Urinary bladder (tissue), 4 donors: ENCODE data around the gene CCDC141. TPM values are rescaled to one million over a fixed set of nuclear protein-coding genes. Genes with fewer than 3 reads are reported as not detected.
"Not testable (repeated sequence)": the region's sequence is repeated elsewhere in the genome, so short reads cannot be mapped to it uniquely, and the experiment has no call there.

ENCODE experiments used
- DNase-seq: peaks from one replicate; pipeline ENCODE4 v3.0.0-alpha.2; 2015; ENCODE audit errors: extremely low spot score
- H3K27ac ChIP-seq: one replicate; pipeline ENCODE4 v1.5.1; 2013; ENCODE audit warnings: low read depth, mild to moderate bottlenecking, moderate library complexity
- H3K36me3 ChIP-seq: one replicate; pipeline ENCODE4 v1.6.1; 2013; ENCODE audit warnings: mild to moderate bottlenecking, moderate library complexity; ENCODE audit not compliant: insufficient read depth
- H3K4me1 ChIP-seq: one replicate; pipeline ENCODE4 v1.6.1; 2013; ENCODE audit warnings: mild to moderate bottlenecking, moderate library complexity; ENCODE audit not compliant: insufficient read depth
- H3K4me3 ChIP-seq: one replicate; pipeline ENCODE4 v1.5.1; 2013; ENCODE audit warnings: low read depth, low read length
- WGBS: extraction: QIAGEN DNeasy Blood & Tissue Kit; methylation state at CpG from one replicate; pipeline ENCODE4 v1.1.7; 2013; 5-methylcytosine and 5-hydroxymethylcytosine counted together
- polyA plus RNA-seq: library from polyadenylated mRNA; stranded (reverse); fragments of 200-250 nt; gene quantifications from one replicate; pipeline ENCODE4 v1.2.3, GENCODE V29; 2013
- total RNA-seq: library from RNA; depleted of rRNA; stranded (reverse); fragments of >200 nt; gene quantifications from one replicate; pipeline ENCODE4 v1.2.3, GENCODE V29; 2014
- donor health status: healthy with polysubstance abuse.
- donor health status: healthy.

Gene CCDC141
- total and polyA plus RNA-seq, 2 donors: 0.20 to 18.0 TPM

GRCh38 chr2:179059026-179059700 lies 9.2 kb upstream of the CCDC141 start:
- H3K36me3 ChIP-seq: no peaks in the 10 kb centered on the region
- WGBS: 88% methylated on average over 2 of the region's 2 CpGs
- no peak overlapping the region for H3K27ac ChIP-seq
- H3K4me3 ChIP-seq: no peak overlapping the region
- no peak for DNase-seq
- H3K4me1 ChIP-seq: no peaks in the 10 kb centered on the region

- Histone ChIP-seq H3K36me3 (no peaks in the 10 kb centered on the region), H3K27ac (no peak overlapping the region), H3K4me3 (no peak overlapping the region), H3K4me1 (no peaks in the 10 kb centered on the region)
- DNase-seq: no peak
- WGBS: 78% methylated on average over 5 of the region's 5 CpGs
Measured at GRCh38 chr2:179057737-179058136, 7.8 kb upstream of the CCDC141 start.

- not testable (repeated sequence) for H3K4me1 ChIP-seq, H3K27ac ChIP-seq, H3K4me3 ChIP-seq, H3K36me3 ChIP-seq, DNase-seq
- WGBS: 84% methylated on average over 3 of the region's 3 CpGs
Measured at GRCh38 chr2:179053568-179053967, 3.6 kb upstream of the CCDC141 start.

GRCh38 chr2:179051250-179051649 lies 1.3 kb upstream of the CCDC141 start:
- no peak overlapping the region for H3K27ac ChIP-seq
- WGBS: 61% methylated on average over 4 of the region's 4 CpGs
- H3K36me3 ChIP-seq: no peaks in the 10 kb centered on the region
- H3K4me1 ChIP-seq: no peaks in the 10 kb centered on the region
- DNase-seq: no peak
- no peak overlapping the region for H3K4me3 ChIP-seq

- no peak overlapping the region for H3K4me3 ChIP-seq
- H3K36me3 ChIP-seq: no peaks in the 10 kb centered on the region
- no peaks in the 10 kb centered on the region for H3K4me1 ChIP-seq
- DNase-seq: no peak
- H3K27ac ChIP-seq: no peak overlapping the region
Measured at GRCh38 chr2:179050755-179051154, 818 bp upstream of the CCDC141 start.

GRCh38 chr2:179049203-179049545 lies 763 bp downstream of the CCDC141 start:
- Histone ChIP-seq H3K4me3 (no peak overlapping the region), H3K4me1 (no peaks in the 10 kb centered on the region), H3K27ac (no peak overlapping the region), H3K36me3 (no peaks in the 10 kb centered on the region)
- 48% methylated on average over 4 of the region's 4 CpGs for WGBS
- no peak for DNase-seq

GRCh38 chr2:179048099-179048498 lies 1.8 kb downstream of the CCDC141 start:
- no peaks in the 10 kb centered on the region for H3K36me3 ChIP-seq
- no peaks in the 10 kb centered on the region for H3K4me1 ChIP-seq
- no peak overlapping the region for H3K4me3 ChIP-seq
- 94% methylated on average over 2 of the region's 2 CpGs for WGBS
- no peak overlapping the region for H3K27ac ChIP-seq
- DNase-seq: no peak

- WGBS: 0% methylated on average over 1 of the region's 1 CpG
- H3K4me3 ChIP-seq, H3K27ac ChIP-seq, DNase-seq, H3K36me3 ChIP-seq, H3K4me1 ChIP-seq: not testable (repeated sequence)
Measured at GRCh38 chr2:179045602-179046001, 4.3 kb downstream of the CCDC141 start.

GRCh38 chr2:179044500-179044899 lies 5.4 kb downstream of the CCDC141 start:
- Histone ChIP-seq H3K4me3 (no peak overlapping the region), H3K4me1 (no peaks in the 10 kb centered on the region), H3K36me3 (no peaks in the 10 kb centered on the region), H3K27ac (no peak overlapping the region)
- DNase-seq: no peak
- 85% methylated on average over 3 of the region's 3 CpGs for WGBS

GRCh38 chr2:179037807-179038206 lies 12.1 kb downstream of the CCDC141 start:
- H3K4me3 ChIP-seq: no peak overlapping the region
- no peak overlapping the region for H3K27ac ChIP-seq
- DNase-seq: no peak
- WGBS: 96% methylated on average over 4 of the region's 4 CpGs
- no peaks in the 10 kb centered on the region for H3K4me1 ChIP-seq
- no peaks in the 10 kb centered on the region for H3K36me3 ChIP-seq

- no peaks in the 10 kb centered on the region for H3K4me1 ChIP-seq
- H3K27ac ChIP-seq: no peak overlapping the region
- WGBS: 77% methylated on average over 4 of the region's 4 CpGs
- no peaks in the 10 kb centered on the region for H3K36me3 ChIP-seq
- no peak for DNase-seq
- H3K4me3 ChIP-seq: no peak overlapping the region
Measured at GRCh38 chr2:179036353-179036905, 13.5 kb downstream of the CCDC141 start.

GRCh38 chr2:179031731-179032408 lies 18.1 kb downstream of the CCDC141 start:
- peak overlapping the region; percentile 15 for H3K4me3 ChIP-seq
- no peaks in the 10 kb centered on the region for H3K36me3 ChIP-seq
- no peak overlapping the region for H3K27ac ChIP-seq
- no peaks in the 10 kb centered on the region for H3K4me1 ChIP-seq
- 19% methylated on average over 2 of the region's 2 CpGs for WGBS
- DNase-seq: no peak

GRCh38 chr2:179024445-179024844 lies 25.5 kb downstream of the CCDC141 start:
- no peaks in the 10 kb centered on the region for H3K4me1 ChIP-seq
- WGBS: 80% methylated on average over 2 of the region's 2 CpGs
- no peaks in the 10 kb centered on the region for H3K36me3 ChIP-seq
- no peak overlapping the region for H3K4me3 ChIP-seq
- no peak for DNase-seq
- H3K27ac ChIP-seq: peak overlapping the region; percentile 23

GRCh38 chr2:179022685-179023084 lies 27.3 kb downstream of the CCDC141 start:
- H3K27ac ChIP-seq: no peak overlapping the region

More at GRCh38 chr2:179022685-179023084, 27.3 kb downstream of the CCDC141 start:
- DNase-seq: no peak
- no peak overlapping the region for H3K4me3 ChIP-seq
- no peaks in the 10 kb centered on the region for H3K36me3 ChIP-seq
- WGBS: 83% methylated on average over 5 of the region's 5 CpGs
- H3K4me1 ChIP-seq: no peaks in the 10 kb centered on the region
